Keratinocyte (primary cell): ENCODE results near the gene CHCHD6.

Experiments
- EZH2 ChIP-seq: IDR thresholded peaks from one replicate; pipeline ENCODE4 v1.6.1; 2012; ENCODE audit warnings: inconsistent platforms, mild to moderate bottlenecking, low read length, moderate library complexity
- TF ChIP-seq, protein P1 (sequence below), 3 experiments: IDR thresholded peaks in 1 of 3; conservative IDR thresholded peaks in 1 of 3; optimal IDR thresholded peaks in 1 of 3; 2 replicates in 2 of 3; 3 replicates in 1 of 3; pipeline versions ENCODE3 to v1.5.1; 2011; ENCODE audit warnings: low read length in 3 of 3, mild to moderate bottlenecking in 3 of 3, moderate library complexity in 2 of 3, control low read depth in 1 of 3, inconsistent platforms in 1 of 3; ENCODE audit not compliant: insufficient read depth in 2 of 3; ENCODE audit errors: extremely low read depth in 1 of 3

DNA sequence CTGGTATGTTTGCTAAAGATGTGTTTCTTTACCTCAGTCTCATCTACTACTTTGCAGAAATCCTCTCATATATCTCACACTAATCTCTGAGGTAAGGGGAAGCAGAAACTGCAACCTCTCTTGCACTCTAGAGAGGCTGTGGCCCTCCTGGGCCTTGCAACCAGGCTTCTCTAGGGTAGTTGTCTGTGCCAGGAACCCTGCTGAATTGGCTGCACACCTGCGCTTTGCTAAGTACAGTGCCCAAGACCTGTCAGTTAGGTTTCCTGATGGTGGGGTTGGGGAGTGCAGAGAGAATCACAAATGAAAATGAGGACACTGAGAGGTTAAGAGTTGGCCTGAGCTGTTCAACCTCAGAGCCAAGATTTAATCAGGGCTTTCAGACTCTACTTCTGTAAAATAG lies 161.7 kb downstream of the CHCHD6 start:
- TF ChIP-seq, protein P1, sequence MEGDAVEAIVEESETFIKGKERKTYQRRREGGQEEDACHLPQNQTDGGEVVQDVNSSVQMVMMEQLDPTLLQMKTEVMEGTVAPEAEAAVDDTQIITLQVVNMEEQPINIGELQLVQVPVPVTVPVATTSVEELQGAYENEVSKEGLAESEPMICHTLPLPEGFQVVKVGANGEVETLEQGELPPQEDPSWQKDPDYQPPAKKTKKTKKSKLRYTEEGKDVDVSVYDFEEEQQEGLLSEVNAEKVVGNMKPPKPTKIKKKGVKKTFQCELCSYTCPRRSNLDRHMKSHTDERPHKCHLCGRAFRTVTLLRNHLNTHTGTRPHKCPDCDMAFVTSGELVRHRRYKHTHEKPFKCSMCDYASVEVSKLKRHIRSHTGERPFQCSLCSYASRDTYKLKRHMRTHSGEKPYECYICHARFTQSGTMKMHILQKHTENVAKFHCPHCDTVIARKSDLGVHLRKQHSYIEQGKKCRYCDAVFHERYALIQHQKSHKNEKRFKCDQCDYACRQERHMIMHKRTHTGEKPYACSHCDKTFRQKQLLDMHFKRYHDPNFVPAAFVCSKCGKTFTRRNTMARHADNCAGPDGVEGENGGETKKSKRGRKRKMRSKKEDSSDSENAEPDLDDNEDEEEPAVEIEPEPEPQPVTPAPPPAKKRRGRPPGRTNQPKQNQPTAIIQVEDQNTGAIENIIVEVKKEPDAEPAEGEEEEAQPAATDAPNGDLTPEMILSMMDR (optimal IDR thresholded peaks at IDR 0.05 in 1 of 3, IDR thresholded peaks at IDR 0.05 in 1 of 3, conservative IDR thresholded peaks at IDR 0.05 in 1 of 3; ENCODE audit: extremely low read depth in 1 of 3, insufficient read depth in 2 of 3, low read length in 3 of 3): no peak
- no peak for TF ChIP-seq EZH2
